ENCODE data around the gene AIMP1. TPM values are rescaled to one million over a fixed set of nuclear protein-coding genes. Genes with fewer than 3 reads are reported as not detected.

The AIMP1 gene
- total RNA-seq: 37.4 to 42.8 TPM (median 37.9 TPM) in 3 replicates
- long read RNA-seq, transcript AIMP1-202 (7 exons, 2,586 nt): major isoform, 53 of 59 reads
- long read RNA-seq, partial matches to known transcripts: 1 of 59 reads
- long read RNA-seq, other reads (novel, unspliced or antisense): 5 of 59 reads

GRCh38 chr4:106315968-106316772, at the start of gene AIMP1, which contains the start of gene TBCK:
Gene AIMP1, plus strand, starts transcription at chr4:106316550. Its CDS starts 8,460 bp downstream, at chr4:106325010.
Gene TBCK, minus strand, starts transcription at chr4:106316209. Its CDS starts 7,249 bp downstream, at chr4:106308960.
- peaks cover 2% of the 10 kb centered on the region for H3K36me3 Mint-ChIP-seq (ENCODE audit: low read depth)
- TF ChIP-seq CTCF (IDR thresholded peaks at IDR 0.05): no peak
- no peaks in the 10 kb centered on the region for H3K9me3 Mint-ChIP-seq (ENCODE audit: low read depth)
- no peaks in the 10 kb centered on the region for H3K27me3 Mint-ChIP-seq (ENCODE audit: low read depth)
- H3K4me3 Mint-ChIP-seq (ENCODE audit: unreplicated experiment): no peak within 1 kb of the TSS
- H3K4me1 Mint-ChIP-seq (ENCODE audit: low read depth): peaks cover 37% of the 10 kb centered on the region
- H3K27ac Mint-ChIP-seq (ENCODE audit: unreplicated experiment): no peak within 1 kb of the TSS
- DNase-seq (ENCODE audit: low spot score): no peak

- Mint-ChIP-seq H3K27ac (ENCODE audit: unreplicated experiment) (no peak overlapping the region), H3K4me1 (ENCODE audit: low read depth) (peaks cover 29% of the 10 kb centered on the region), H3K4me3 (ENCODE audit: unreplicated experiment) (no peak overlapping the region), H3K9me3 (ENCODE audit: low read depth) (peaks cover 2% of the 10 kb centered on the region), H3K27me3 (ENCODE audit: low read depth) (no peaks in the 10 kb centered on the region), H3K36me3 (ENCODE audit: low read depth) (no peaks in the 10 kb centered on the region)
- no peak for DNase-seq (ENCODE audit: low spot score)
- TF ChIP-seq CTCF (IDR thresholded peaks at IDR 0.05): no peak
These were observed 47.6 kb upstream of the AIMP1 start for GRCh38 chr4:106268786-106269185.

GRCh38 chr4:106269711-106270110, 46.6 kb upstream of the AIMP1 start:
- peaks cover 4% of the 10 kb centered on the region for H3K9me3 Mint-ChIP-seq (ENCODE audit: low read depth)
- no peaks in the 10 kb centered on the region for H3K27me3 Mint-ChIP-seq (ENCODE audit: low read depth)
- peaks cover 2% of the 10 kb centered on the region for H3K36me3 Mint-ChIP-seq (ENCODE audit: low read depth)
- TF ChIP-seq CTCF (IDR thresholded peaks at IDR 0.05): no peak
- no peak for DNase-seq (ENCODE audit: low spot score)
- peaks cover 37% of the 10 kb centered on the region for H3K4me1 Mint-ChIP-seq (ENCODE audit: low read depth)
- no peak overlapping the region for H3K4me3 Mint-ChIP-seq (ENCODE audit: unreplicated experiment)
- no peak overlapping the region for H3K27ac Mint-ChIP-seq (ENCODE audit: unreplicated experiment)

GRCh38 chr4:106270736-106271135, 45.6 kb upstream of the AIMP1 start:
- peaks cover 37% of the 10 kb centered on the region for H3K4me1 Mint-ChIP-seq (ENCODE audit: low read depth)
- peaks cover 4% of the 10 kb centered on the region for H3K9me3 Mint-ChIP-seq (ENCODE audit: low read depth)
- peaks cover 2% of the 10 kb centered on the region for H3K36me3 Mint-ChIP-seq (ENCODE audit: low read depth)
- no peaks in the 10 kb centered on the region for H3K27me3 Mint-ChIP-seq (ENCODE audit: low read depth)
- no peak overlapping the region for H3K4me3 Mint-ChIP-seq (ENCODE audit: unreplicated experiment)
- DNase-seq (ENCODE audit: low spot score): no peak
- TF ChIP-seq CTCF (IDR thresholded peaks at IDR 0.05): no peak
- no peak overlapping the region for H3K27ac Mint-ChIP-seq (ENCODE audit: unreplicated experiment)

GRCh38 chr4:106273831-106274230, 42.5 kb upstream of the AIMP1 start:
- no peak for TF ChIP-seq CTCF (IDR thresholded peaks at IDR 0.05)
- no peak for DNase-seq (ENCODE audit: low spot score)
- H3K27ac Mint-ChIP-seq (ENCODE audit: unreplicated experiment): no peak overlapping the region
- H3K36me3 Mint-ChIP-seq (ENCODE audit: low read depth): peaks cover 2% of the 10 kb centered on the region
- no peaks in the 10 kb centered on the region for H3K27me3 Mint-ChIP-seq (ENCODE audit: low read depth)
- H3K9me3 Mint-ChIP-seq (ENCODE audit: low read depth): peaks cover 4% of the 10 kb centered on the region
- no peak overlapping the region for H3K4me3 Mint-ChIP-seq (ENCODE audit: unreplicated experiment)
- peaks cover 41% of the 10 kb centered on the region for H3K4me1 Mint-ChIP-seq (ENCODE audit: low read depth)

All from chondrocyte (in vitro differentiated cells).